NCI-H1930 (cell line): Measurements from ENCODE around the gene FRMD4A.

Experiments
- DNase-seq, 2 experiments: peaks; one replicate each; lab custom pipeline; 2025; lab: John Stamatoyannopoulos, UW

The FRMD4A gene

GRCh38 chr10:14293526-14293925, 37.2 kb downstream of the FRMD4A start:
- no peak for DNase-seq

- no peak for DNase-seq
Measured at GRCh38 chr10:14291296-14291695, 39.4 kb downstream of the FRMD4A start.

DNA sequence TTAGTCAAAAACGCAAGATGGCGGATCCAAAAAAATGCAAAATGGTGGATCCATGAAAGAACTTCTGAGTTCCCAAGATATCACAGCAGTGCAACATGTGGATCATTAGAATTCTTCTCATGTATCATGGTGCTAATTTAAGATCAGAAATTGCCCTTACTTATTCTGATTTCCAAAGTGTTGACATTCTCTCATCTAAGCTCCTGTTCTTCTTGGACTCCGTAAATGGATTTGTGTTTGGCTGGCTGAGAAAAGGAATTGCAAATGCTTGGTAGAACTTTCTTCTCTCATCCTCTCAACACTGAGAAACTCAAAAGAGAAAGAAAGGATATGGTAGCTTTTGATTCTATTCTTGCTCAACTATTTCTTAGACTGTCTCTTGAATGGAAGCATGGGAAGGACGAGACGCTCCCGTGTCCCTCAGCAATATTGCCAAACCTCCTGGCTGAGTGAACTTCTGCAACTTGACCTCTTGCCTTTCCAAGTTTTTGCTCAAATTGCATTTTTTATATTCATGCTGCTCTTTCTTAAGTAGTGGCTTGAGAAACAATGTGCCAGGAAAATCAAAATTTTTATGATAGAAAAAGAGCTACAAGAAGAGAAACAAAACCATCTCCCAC, 44.7 kb downstream of the FRMD4A start:
- DNase-seq: no peak

DNA sequence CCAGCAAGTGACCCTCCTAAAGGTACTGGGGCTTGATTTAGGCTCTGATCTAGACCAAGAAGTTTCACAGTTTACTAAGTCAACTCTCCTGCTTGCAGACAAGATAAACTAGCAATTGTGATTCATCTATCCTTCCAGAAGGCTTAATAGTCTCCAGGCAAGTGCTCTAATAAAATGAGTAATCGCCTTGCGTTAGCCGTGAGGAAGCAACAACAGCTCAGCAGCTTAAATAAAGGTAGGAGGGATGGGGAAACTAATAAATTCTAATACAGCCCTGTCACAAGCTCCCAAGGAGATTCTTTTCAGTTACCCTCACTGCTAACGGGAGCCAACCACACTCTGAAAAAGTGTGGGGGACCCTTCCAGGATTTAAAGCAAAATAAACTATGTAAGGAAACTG, 48.4 kb downstream of the FRMD4A start:
- DNase-seq: no peak

GRCh38 chr10:14278533-14278932, 52.2 kb downstream of the FRMD4A start:
- DNase-seq: no peak

- DNase-seq: no peak
Measured at GRCh38 chr10:14276210-14276609, 54.5 kb downstream of the FRMD4A start.

- DNase-seq: no peak
Measured at GRCh38 chr10:14271621-14272020, 59.1 kb downstream of the FRMD4A start.

DNA sequence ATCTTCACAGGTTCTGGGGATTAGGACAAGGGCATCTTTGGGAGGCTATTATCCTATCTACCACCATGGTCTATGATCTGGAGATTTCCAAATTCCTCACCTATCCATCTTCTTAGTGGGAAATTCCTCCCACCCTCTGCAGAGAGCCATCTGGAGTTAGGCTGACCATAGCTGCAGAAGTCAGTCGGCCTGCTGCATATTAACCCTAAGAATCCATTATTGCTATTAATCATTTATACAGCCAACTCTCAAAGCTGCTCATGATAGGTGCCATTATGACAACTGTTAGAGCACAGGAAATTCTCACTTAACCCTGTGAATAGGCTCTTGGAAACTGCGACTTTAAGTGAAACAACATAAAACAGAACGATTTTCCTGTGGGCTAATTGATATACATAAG, 60.4 kb downstream of the FRMD4A start:
- DNase-seq: no peak

- no peak for DNase-seq
Measured at GRCh38 chr10:14265709-14266108, 65.0 kb downstream of the FRMD4A start.

DNA sequence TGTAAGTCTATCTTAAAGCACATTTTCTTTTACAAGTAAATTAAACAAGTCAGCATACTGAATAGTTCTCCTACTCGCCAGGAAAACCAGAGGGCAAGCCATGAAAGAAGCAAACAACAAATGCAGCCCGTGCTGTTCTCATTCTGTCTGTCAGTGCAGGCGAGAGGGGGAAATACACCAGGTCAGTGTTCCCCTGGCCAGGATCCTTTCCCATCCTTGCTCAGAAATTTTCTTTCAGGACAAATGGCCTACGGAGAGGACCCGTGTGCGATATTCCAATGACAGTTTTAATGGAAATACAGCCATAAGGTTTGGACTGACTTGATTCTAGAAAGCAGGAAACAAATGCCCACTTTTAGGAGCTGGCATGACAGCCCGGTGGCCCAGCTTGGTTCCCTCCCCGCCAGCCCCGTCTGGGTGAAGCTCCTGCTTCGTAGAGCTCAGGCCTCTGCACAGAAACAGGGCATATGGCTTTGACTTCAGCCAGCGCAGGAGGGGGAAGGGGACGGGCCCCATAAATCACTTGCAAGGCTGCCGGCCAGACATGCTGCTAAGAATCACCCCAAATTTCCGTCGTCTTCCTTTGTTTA, 67.8 kb downstream of the FRMD4A start:
- no peak for DNase-seq

- no peak for DNase-seq
Measured at GRCh38 chr10:14261336-14261735, 69.4 kb downstream of the FRMD4A start.

GRCh38 chr10:14259696-14260566, 70.8 kb downstream of the FRMD4A start:
- DNase-seq: no peak

GRCh38 chr10:14254368-14254767, 76.4 kb downstream of the FRMD4A start:
- DNase-seq: no peak

DNA sequence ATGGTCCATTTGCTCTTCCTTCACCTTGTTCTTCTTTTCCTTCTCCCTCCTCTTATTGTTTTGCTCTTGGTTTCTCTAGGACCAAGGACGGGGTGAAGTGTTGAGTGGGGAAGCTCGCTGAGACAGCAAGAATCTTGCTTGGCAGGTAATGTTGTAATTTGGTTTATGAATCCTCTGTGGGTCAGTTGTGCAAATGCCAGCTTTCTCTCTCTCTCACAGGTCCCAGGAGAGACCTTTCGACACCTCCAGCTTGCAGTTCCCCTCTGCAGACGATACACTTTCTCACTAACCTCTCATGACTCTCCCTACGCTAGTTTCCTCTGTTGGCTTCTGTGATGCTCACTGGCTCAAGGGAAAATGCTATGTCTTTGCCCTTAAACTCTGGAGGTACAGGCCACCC, 77.0 kb downstream of the FRMD4A start:
- no peak for DNase-seq

- no peak for DNase-seq
Measured at GRCh38 chr10:14253079-14253478, 77.6 kb downstream of the FRMD4A start.

GRCh38 chr10:14250496-14251076, 80.1 kb downstream of the FRMD4A start:
- DNase-seq: no peak

DNA sequence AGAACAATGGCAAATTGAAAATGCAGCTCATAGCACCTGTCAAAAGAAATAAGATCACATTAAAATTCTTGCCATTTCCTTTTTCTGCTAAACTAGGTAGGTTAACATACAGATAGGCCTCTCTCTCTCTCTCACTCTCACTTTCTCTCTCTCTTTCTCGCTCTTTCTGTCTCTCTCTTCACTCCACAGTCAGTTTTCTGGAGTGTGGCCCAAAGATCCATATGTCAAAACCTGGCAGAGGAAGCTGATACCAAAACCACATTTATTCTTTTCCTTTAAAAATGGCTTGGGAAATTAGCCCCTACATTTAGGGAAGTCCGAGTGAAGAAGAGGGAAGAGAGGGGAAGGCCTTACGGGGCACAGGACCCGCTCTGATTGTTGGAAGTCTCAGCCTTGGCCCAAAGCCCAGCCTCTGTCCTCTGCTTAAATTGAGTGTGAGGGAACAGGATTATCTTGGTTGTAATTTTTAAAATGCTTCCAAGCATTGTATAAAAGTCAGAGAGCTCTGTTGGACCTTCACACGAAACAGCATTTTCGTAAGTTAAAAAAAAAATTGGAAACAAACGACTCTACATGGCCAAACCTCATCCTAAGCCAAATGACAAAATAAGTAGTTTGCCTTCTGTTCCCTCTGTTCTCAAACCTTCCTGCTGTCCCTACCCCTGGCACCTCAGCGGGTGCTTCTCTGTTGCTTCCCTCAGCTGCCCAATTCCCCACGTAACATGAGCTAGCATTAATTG, 83.2 kb downstream of the FRMD4A start:
- no peak for DNase-seq

- no peak for DNase-seq
Measured at GRCh38 chr10:14244801-14245211, 85.9 kb downstream of the FRMD4A start.

- no peak for DNase-seq
Measured at GRCh38 chr10:14244147-14244546, 86.6 kb downstream of the FRMD4A start.

GRCh38 chr10:14243221-14243620, 87.5 kb downstream of the FRMD4A start:
- no peak for DNase-seq

GRCh38 chr10:14241196-14241595, 89.5 kb downstream of the FRMD4A start:
- DNase-seq: no peak
